Keratinocyte (primary cell): ENCODE measurements around the gene CACUL1. TPM values are rescaled to one million over a fixed set of nuclear protein-coding genes. Genes with fewer than 3 reads are reported as not detected.

ENCODE experiments used
- DNase-seq: peaks from one replicate; pipeline ENCODE4 v3.0.0-alpha.2; 2011; ENCODE audit warnings: low read depth, missing footprints, low spot score
- FAIRE-seq: peaks from 2 replicates; lab custom pipeline; 2011; peaks lifted over from hg19 to GRCh38; lab: Jason Lieb, UNC
- H2AFZ ChIP-seq: 2 replicates; pipeline ENCODE4 v1.6.0; 2012; ENCODE audit warnings: low read length, control low read depth, inconsistent platforms; ENCODE audit not compliant: control insufficient read depth
- H3K27ac ChIP-seq: 2 replicates; pipeline ENCODE4 v1.5.1; 2011; ENCODE audit warnings: low read length; ENCODE audit not compliant: control insufficient read depth, insufficient read depth
- H3K27me3 ChIP-seq: 3 replicates; pipeline ENCODE4 v1.6.0; 2011; ENCODE audit warnings: low read length; ENCODE audit not compliant: control insufficient read depth, insufficient read depth; ENCODE audit errors: extremely low read depth
- H3K36me3 ChIP-seq, 2 experiments: 2 replicates in 1 of 2; 3 replicates in 1 of 2; pipeline ENCODE4 v1.5.1; 2011; ENCODE audit warnings: low read length in 2 of 2, mild to moderate bottlenecking in 1 of 2; ENCODE audit not compliant: control insufficient read depth in 2 of 2, insufficient read depth in 2 of 2; ENCODE audit errors: extremely low read depth in 1 of 2
- H3K4me1 ChIP-seq: 3 replicates; pipeline ENCODE4 v1.5.1; 2011; ENCODE audit warnings: low read length; ENCODE audit not compliant: control insufficient read depth, insufficient read depth; ENCODE audit errors: extremely low read depth
- H3K4me2 ChIP-seq: 3 replicates; pipeline ENCODE4 v1.6.0; 2011; ENCODE audit warnings: low read depth, low read length; ENCODE audit not compliant: control insufficient read depth, insufficient read depth; ENCODE audit errors: extremely low read depth
- H3K4me3 ChIP-seq, 3 experiments: fragments of 200-600 bp in 1 of 3; sonication (generic) in 1 of 3; 2 replicates in 2 of 3; 3 replicates in 1 of 3; pipeline ENCODE4 v1.5.1; 2011 to 2016; ENCODE audit warnings: low read length in 3 of 3, mild to moderate bottlenecking in 3 of 3, control low read depth in 2 of 3, inconsistent platforms in 1 of 3, low read depth in 1 of 3, mixed read lengths in 1 of 3, mixed run types in 1 of 3, moderate library complexity in 1 of 3; ENCODE audit not compliant: control insufficient read depth in 2 of 3, insufficient read depth in 2 of 3; ENCODE audit errors: extremely low read depth in 1 of 3
- H3K79me2 ChIP-seq: 2 replicates; pipeline ENCODE4 v1.6.0; 2012; ENCODE audit warnings: low read length; ENCODE audit not compliant: control insufficient read depth, insufficient read depth
- H3K9ac ChIP-seq: 3 replicates; pipeline ENCODE4 v1.6.0; 2011; ENCODE audit warnings: low read length; ENCODE audit not compliant: control insufficient read depth, insufficient read depth; ENCODE audit errors: extremely low read depth
- H3K9me1 ChIP-seq: 3 replicates; pipeline ENCODE4 v1.6.0; 2011; ENCODE audit warnings: low read length; ENCODE audit not compliant: control insufficient read depth, insufficient read depth; ENCODE audit errors: extremely low read depth
- H3K9me3 ChIP-seq: 2 replicates; pipeline ENCODE4 v1.5.1; 2012; ENCODE audit warnings: low read depth, low read length; ENCODE audit not compliant: control insufficient read depth
- H4K20me1 ChIP-seq: 3 replicates; pipeline ENCODE4 v1.6.0; 2011; ENCODE audit warnings: low read length; ENCODE audit not compliant: control insufficient read depth, insufficient read depth; ENCODE audit errors: extremely low read depth
- EZH2 ChIP-seq: IDR thresholded peaks from one replicate; pipeline ENCODE4 v1.6.1; 2012; ENCODE audit warnings: inconsistent platforms, mild to moderate bottlenecking, low read length, moderate library complexity
- dilution Hi-C: fragments of 300-500 bp; cut with MboI; formaldehyde crosslinking; loops from one replicate; pipeline ENCODE4 v1.7.0; 2020; ENCODE audit warnings: low sequenced_read_pairs; ENCODE audit not compliant: extremely low pct_ligation_motif_present
- polyA plus RNA-seq, 5 experiments: library from polyadenylated mRNA; depleted of rRNA in 3 of 5; stranded (reverse) in 3 of 5; stranded (forward) in 1 of 5; unstranded in 1 of 5; fragments of >200 nt; gene quantifications; 1 replicate in 1 of 5; 2 replicates in 3 of 5; 3 replicates in 1 of 5; pipeline versions ENCODE4 v1.2.1 to v1.2.3, GENCODE V29; 2011 to 2012; ENCODE audit warnings: missing spikeins in 2 of 5, low read depth in 1 of 5, low replicate concordance in 1 of 5
- TF ChIP-seq, protein P1 (sequence below), 3 experiments: IDR thresholded peaks in 1 of 3; conservative IDR thresholded peaks in 1 of 3; optimal IDR thresholded peaks in 1 of 3; 2 replicates in 2 of 3; 3 replicates in 1 of 3; pipeline versions ENCODE3 to v1.5.1; 2011; ENCODE audit warnings: low read length in 3 of 3, mild to moderate bottlenecking in 3 of 3, moderate library complexity in 2 of 3, control low read depth in 1 of 3, inconsistent platforms in 1 of 3; ENCODE audit not compliant: insufficient read depth in 2 of 3; ENCODE audit errors: extremely low read depth in 1 of 3

The CACUL1 gene
- polyA plus RNA-seq, 1 donor (not counting 4 experiments of a cell fraction or from before 2014, with no cell fraction given) = 36.5 TPM

DNA sequence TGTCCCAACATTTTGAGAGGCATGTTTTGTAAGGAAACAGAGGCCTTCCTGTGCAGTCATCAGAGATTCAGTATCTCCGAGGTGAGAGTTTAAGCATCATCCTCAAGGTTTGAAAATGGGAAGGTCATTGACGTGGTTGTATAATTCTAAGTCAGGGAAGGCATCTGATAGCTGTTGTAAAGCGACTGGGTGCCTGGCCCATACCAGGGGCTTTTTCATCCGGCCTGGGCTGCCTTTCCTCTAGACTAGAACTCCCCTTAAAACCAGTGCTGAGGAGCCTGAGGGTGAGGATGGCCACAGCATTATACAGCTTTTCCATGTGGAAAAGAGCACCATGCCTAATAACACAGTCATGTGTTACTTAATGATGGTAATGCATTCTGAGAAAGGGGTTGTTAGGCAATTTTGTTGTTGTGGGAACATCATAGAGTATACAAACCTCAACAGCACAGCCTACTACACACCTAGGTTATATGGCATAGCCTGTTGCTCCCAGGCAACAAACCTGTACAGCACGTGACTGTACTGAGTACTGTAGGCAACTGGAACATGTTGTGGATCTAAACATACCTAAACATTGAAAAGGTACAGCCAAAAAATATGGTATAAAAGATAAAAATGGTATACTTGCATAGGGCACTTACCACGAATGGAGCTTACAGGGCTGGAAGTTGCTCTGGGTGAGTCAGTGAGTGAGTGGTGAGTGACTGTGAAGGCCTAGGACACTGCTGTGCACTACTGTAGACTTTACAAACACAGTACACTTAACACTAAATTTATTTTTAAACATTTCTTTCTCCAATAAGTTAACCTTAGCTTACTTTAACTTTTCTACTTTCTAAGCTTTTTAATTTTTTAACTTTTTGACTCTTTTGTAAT lies 13.5 kb upstream of the CACUL1 start:
- Histone ChIP-seq H3K9me1 (no peaks in the 10 kb centered on the region), H3K79me2 (no peaks in the 10 kb centered on the region), H3K9ac (no peak overlapping the region), H3K36me3 (no peaks in the 10 kb centered on the region), H3K4me2 (no peak overlapping the region), H3K9me3 (no peaks in the 10 kb centered on the region), H3K4me3 (no peak overlapping the region), H3K27me3 (peaks cover 4% of the 10 kb centered on the region), H4K20me1 (no peaks in the 10 kb centered on the region), H2AFZ (no peak overlapping the region), H3K27ac (no peak overlapping the region), H3K4me1 (no peaks in the 10 kb centered on the region)
- no peak for FAIRE-seq
- TF ChIP-seq, protein P1, sequence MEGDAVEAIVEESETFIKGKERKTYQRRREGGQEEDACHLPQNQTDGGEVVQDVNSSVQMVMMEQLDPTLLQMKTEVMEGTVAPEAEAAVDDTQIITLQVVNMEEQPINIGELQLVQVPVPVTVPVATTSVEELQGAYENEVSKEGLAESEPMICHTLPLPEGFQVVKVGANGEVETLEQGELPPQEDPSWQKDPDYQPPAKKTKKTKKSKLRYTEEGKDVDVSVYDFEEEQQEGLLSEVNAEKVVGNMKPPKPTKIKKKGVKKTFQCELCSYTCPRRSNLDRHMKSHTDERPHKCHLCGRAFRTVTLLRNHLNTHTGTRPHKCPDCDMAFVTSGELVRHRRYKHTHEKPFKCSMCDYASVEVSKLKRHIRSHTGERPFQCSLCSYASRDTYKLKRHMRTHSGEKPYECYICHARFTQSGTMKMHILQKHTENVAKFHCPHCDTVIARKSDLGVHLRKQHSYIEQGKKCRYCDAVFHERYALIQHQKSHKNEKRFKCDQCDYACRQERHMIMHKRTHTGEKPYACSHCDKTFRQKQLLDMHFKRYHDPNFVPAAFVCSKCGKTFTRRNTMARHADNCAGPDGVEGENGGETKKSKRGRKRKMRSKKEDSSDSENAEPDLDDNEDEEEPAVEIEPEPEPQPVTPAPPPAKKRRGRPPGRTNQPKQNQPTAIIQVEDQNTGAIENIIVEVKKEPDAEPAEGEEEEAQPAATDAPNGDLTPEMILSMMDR (optimal IDR thresholded peaks at IDR 0.05 in 1 of 3, IDR thresholded peaks at IDR 0.05 in 1 of 3, conservative IDR thresholded peaks at IDR 0.05 in 1 of 3; ENCODE audit: extremely low read depth in 1 of 3, insufficient read depth in 2 of 3, low read length in 3 of 3) = no peak
- no peak for TF ChIP-seq EZH2
- no peak for DNase-seq
- dilution Hi-C loops = no loop called here

DNA sequence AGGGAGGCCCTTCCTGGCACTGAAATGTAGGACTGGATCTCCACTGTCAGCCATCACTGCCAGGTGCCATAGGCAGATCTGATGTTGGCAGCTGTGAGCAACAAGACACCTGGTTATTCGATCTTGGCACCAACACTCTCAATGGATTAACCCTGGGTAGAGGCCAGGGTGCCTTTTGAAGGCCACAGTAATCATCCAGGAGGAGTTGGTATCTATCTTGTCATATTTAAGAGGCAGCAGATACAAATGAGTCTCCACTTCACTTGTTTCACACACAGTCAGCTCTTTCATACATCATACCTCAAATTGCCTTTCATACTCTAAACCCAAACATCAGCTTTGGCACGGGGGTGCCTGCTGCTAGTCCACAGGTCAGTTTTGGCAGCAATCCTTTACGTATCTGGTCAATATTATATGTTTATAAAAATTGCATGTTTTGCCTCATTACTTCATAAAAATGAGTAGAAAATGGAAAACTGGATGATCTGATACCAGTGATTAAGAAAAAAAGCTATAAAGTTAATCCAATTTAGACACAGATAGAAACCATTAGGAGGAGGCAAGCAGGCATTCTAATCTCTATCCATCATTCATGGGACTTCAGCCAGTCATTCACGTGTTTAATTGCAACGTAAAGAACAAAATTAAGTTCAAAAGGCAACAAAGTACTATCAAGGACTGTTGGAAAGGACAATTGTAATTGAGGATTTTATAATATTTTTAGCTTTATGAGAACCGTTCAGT lies 12.7 kb upstream of the CACUL1 start:
- Histone ChIP-seq H3K4me3 (no peak overlapping the region), H3K27ac (no peak overlapping the region), H3K9me3 (no peaks in the 10 kb centered on the region), H3K4me1 (no peaks in the 10 kb centered on the region), H3K9me1 (no peaks in the 10 kb centered on the region), H2AFZ (no peak overlapping the region), H3K79me2 (no peaks in the 10 kb centered on the region), H3K9ac (no peak overlapping the region), H3K36me3 (no peaks in the 10 kb centered on the region), H3K4me2 (no peak overlapping the region), H4K20me1 (no peaks in the 10 kb centered on the region), H3K27me3 (peaks cover 4% of the 10 kb centered on the region)
- TF ChIP-seq, protein P1 (optimal IDR thresholded peaks at IDR 0.05 in 1 of 3, IDR thresholded peaks at IDR 0.05 in 1 of 3, conservative IDR thresholded peaks at IDR 0.05 in 1 of 3; ENCODE audit: extremely low read depth in 1 of 3, insufficient read depth in 2 of 3, low read length in 3 of 3) = no peak
- TF ChIP-seq EZH2 = no peak
- no peak for DNase-seq
- dilution Hi-C loops = no loop called here
- no peak for FAIRE-seq
